SK-N-SH (cell line): Measurements from ENCODE around the gene WWOX. TPM values are rescaled to one million over a fixed set of nuclear protein-coding genes. Genes with fewer than 3 reads are reported as not detected.

Experiments used
- CTCF ChIA-PET: fragments of 300-600, 350-600 bp; formaldehyde crosslinking; extraction: SDS; loops from one replicate; lab custom pipeline; 2021; lab: Yijun Ruan, JAX
- POLR2A ChIA-PET: fragments of 350-600 bp; sonication (Branson Sonifier 250); formaldehyde crosslinking; extraction: SDS; loops from one replicate; lab custom pipeline; 2020; ENCODE audit warnings: antibody characterized with exemption, inconsistent platforms; lab: Yijun Ruan, JAX
- DNase-seq: peaks from one replicate; pipeline ENCODE4 v3.0.0; 2012
- H2AFZ ChIP-seq: fragments of 200-600 bp; sonication (generic); 2 replicates; pipeline ENCODE4 v1.8.1; 2016; ENCODE audit warnings: antibody characterized with exemption, mild to moderate bottlenecking, low read depth
- H3F3A ChIP-seq: fragments of 200-600 bp; sonication (generic); replicated peaks from 2 replicates; pipeline ENCODE3; 2016; ENCODE audit warnings: antibody characterized with exemption, mild to moderate bottlenecking; ENCODE audit not compliant: insufficient read depth
- H3K27ac ChIP-seq, 2 experiments: fragments of 200-500 bp in 1 of 2; fragments of 200-600 bp in 1 of 2; sonication (Bioruptor generic) in 1 of 2; sonication (generic), shearing (Covaris generic) in 1 of 2; 2 replicates each; pipeline versions ENCODE4 v1.5.1 to v1.6.1; 2014 to 2016; ENCODE audit warnings: low read depth in 2 of 2, inconsistent platforms in 1 of 2, low read length in 1 of 2, mild to moderate bottlenecking in 1 of 2, mixed read lengths in 1 of 2
- H3K27me3 ChIP-seq: fragments of 200-600 bp; sonication (generic), shearing (Covaris generic); 2 replicates; pipeline ENCODE4 v1.6.1; 2016; ENCODE audit warnings: mixed run types; ENCODE audit not compliant: insufficient read depth
- H3K36me3 ChIP-seq, 2 experiments: fragments of 200-500 bp in 1 of 2; fragments of 200-600 bp in 1 of 2; sonication (Bioruptor generic) in 1 of 2; sonication (generic) in 1 of 2; replicated peaks in 1 of 2; 2 replicates each; pipeline versions ENCODE3 to v1.5.1; 2014 to 2016; ENCODE audit warnings: low read length in 1 of 2, mild to moderate bottlenecking in 1 of 2; ENCODE audit not compliant: insufficient read depth in 2 of 2, control insufficient read depth in 1 of 2
- H3K4me1 ChIP-seq, 2 experiments: fragments of 200-500 bp in 1 of 2; fragments of 200-600 bp in 1 of 2; sonication (Bioruptor generic) in 1 of 2; sonication (generic), shearing (Covaris generic) in 1 of 2; 2 replicates each; pipeline versions ENCODE4 v1.5.1 to v1.6.1; 2014 to 2016; ENCODE audit warnings: low read depth in 1 of 2, low read length in 1 of 2, mixed run types in 1 of 2; ENCODE audit not compliant: insufficient read depth in 2 of 2, control insufficient read depth in 1 of 2
- H3K4me2 ChIP-seq: fragments of 200-600 bp; sonication (generic), shearing (Covaris generic); 2 replicates; pipeline ENCODE4 v1.6.1; 2017; ENCODE audit warnings: mixed run types
- H3K4me3 ChIP-seq, 2 experiments: fragments of 200-500 bp in 1 of 2; fragments of 200-600 bp in 1 of 2; sonication (Bioruptor generic) in 1 of 2; sonication (generic), shearing (Covaris generic) in 1 of 2; 2 replicates each; pipeline versions ENCODE4 v1.5.1 to v1.8.1; 2014 to 2016; ENCODE audit warnings: low read depth in 2 of 2, inconsistent platforms in 1 of 2, low read length in 1 of 2, mild to moderate bottlenecking in 1 of 2, mixed read lengths in 1 of 2, moderate library complexity in 1 of 2
- H3K79me2 ChIP-seq: fragments of 200-600 bp; sonication (generic); 2 replicates; pipeline ENCODE4 v1.8.1; 2017; ENCODE audit warnings: mild to moderate bottlenecking; ENCODE audit not compliant: insufficient read depth
- H3K9ac ChIP-seq: fragments of 200-600 bp; sonication (generic); 2 replicates; pipeline ENCODE4 v1.6.1; 2017; ENCODE audit warnings: mixed run types
- H3K9me2 ChIP-seq: fragments of 200-600 bp; sonication (generic); 2 replicates; pipeline ENCODE4 v1.6.1; 2017; ENCODE audit warnings: mixed run types
- H3K9me3 ChIP-seq: fragments of 200-600 bp; sonication (generic); 2 replicates; pipeline ENCODE4 v1.6.1; 2017; ENCODE audit warnings: mixed run types, mild to moderate bottlenecking, moderate library complexity
- H4K20me1 ChIP-seq: fragments of 200-600 bp; sonication (generic); 2 replicates; pipeline ENCODE4 v1.6.1; 2017; ENCODE audit warnings: mild to moderate bottlenecking, mixed run types; ENCODE audit not compliant: insufficient read depth
- ELF1 ChIP-seq: IDR thresholded peaks from 2 replicates; pipeline ENCODE4 v1.4.0; 2012
- EP300 ChIP-seq, 2 experiments: IDR thresholded peaks; 2 replicates each; pipeline versions ENCODE4 v1.4.0 to v1.6.1; 2012; ENCODE audit warnings: borderline replicate concordance in 1 of 2, low read depth in 1 of 2, low read length in 1 of 2
- EZH2phosphoT487 ChIP-seq: fragments of 200-600 bp; sonication (generic); IDR thresholded peaks from 2 replicates; pipeline ENCODE4 v1.6.1; 2017; ENCODE audit warnings: low read depth, mixed run types, mild to moderate bottlenecking, antibody characterized with exemption, moderate library complexity, borderline replicate concordance
- FOSL2 ChIP-seq: IDR thresholded peaks from 2 replicates; pipeline ENCODE4 v1.4.0; 2012; ENCODE audit warnings: low read depth, mild to moderate bottlenecking, moderate library complexity, borderline replicate concordance
- GABPA ChIP-seq: IDR thresholded peaks from 2 replicates; pipeline ENCODE4 v1.4.0; 2012; ENCODE audit warnings: low read depth, mild to moderate bottlenecking
- GATA2 ChIP-seq: sonication (generic); formaldehyde crosslinking; IDR thresholded peaks from 2 replicates; pipeline ENCODE4 v1.5.0; 2020; ENCODE audit warnings: mild to moderate bottlenecking, missing genetic modification reagents
- MAX ChIP-seq: IDR thresholded peaks from 2 replicates; pipeline ENCODE4 v1.4.0; 2012; ENCODE audit warnings: low read depth
- MEF2A ChIP-seq: IDR thresholded peaks from 2 replicates; pipeline ENCODE4 v1.4.0; 2012; ENCODE audit warnings: low read depth, borderline replicate concordance
- MXI1 ChIP-seq: IDR thresholded peaks from 2 replicates; pipeline ENCODE4 v1.6.1; 2012; ENCODE audit warnings: mild to moderate bottlenecking, low read depth, low read length, improper control_type of control experiment
- NRF1 ChIP-seq: IDR thresholded peaks from 2 replicates; pipeline ENCODE4 v1.6.1; 2012; ENCODE audit warnings: low read depth, mild to moderate bottlenecking, low read length
- POLR2AphosphoS5 ChIP-seq: IDR thresholded peaks from 2 replicates; pipeline ENCODE4 v1.6.1; 2012; ENCODE audit warnings: low read depth, low read length
- RAD21 ChIP-seq: IDR thresholded peaks from 2 replicates; pipeline ENCODE4 v1.6.1; 2012; ENCODE audit warnings: mild to moderate bottlenecking, low read length
- RFX5 ChIP-seq: IDR thresholded peaks from 2 replicates; pipeline ENCODE4 v1.6.1; 2012; ENCODE audit warnings: mild to moderate bottlenecking, improper control_type of control experiment, low read length
- SIN3A ChIP-seq: IDR thresholded peaks from 2 replicates; pipeline ENCODE4 v1.6.1; 2012; ENCODE audit warnings: low read depth, mild to moderate bottlenecking, low read length, moderate library complexity, borderline replicate concordance
- SMC3 ChIP-seq: IDR thresholded peaks from 2 replicates; pipeline ENCODE4 v1.6.1; 2012; ENCODE audit warnings: low read depth, low read length, improper control_type of control experiment
- TAF1 ChIP-seq: IDR thresholded peaks from 2 replicates; pipeline ENCODE4 v1.6.1; 2012; ENCODE audit warnings: low read depth, mild to moderate bottlenecking, low read length, moderate library complexity, borderline replicate concordance
- TCF12 ChIP-seq: IDR thresholded peaks from 2 replicates; pipeline ENCODE4 v1.4.0; 2012
- TEAD4 ChIP-seq: IDR thresholded peaks from 2 replicates; pipeline ENCODE4 v1.4.0; 2012; ENCODE audit warnings: mild to moderate bottlenecking, borderline replicate concordance; ENCODE audit not compliant: insufficient read depth
- WGBS: methylation state at CpG from one replicate; pipeline ENCODE4 v1.1.6; 2017; ENCODE audit warnings: low lambda C conversion rate; 5-methylcytosine and 5-hydroxymethylcytosine counted together
- polyA plus RNA-seq, 3 experiments: library from polyadenylated mRNA; depleted of rRNA; stranded (reverse); fragments of >200 nt; gene quantifications; 2 replicates each; pipeline ENCODE4 v1.2.3, GENCODE V29; 2012
- TF ChIP-seq, protein P1 (sequence below): IDR thresholded peaks from 2 replicates; pipeline ENCODE4 v1.4.0; 2012; ENCODE audit warnings: low read depth, borderline replicate concordance
- TF ChIP-seq, protein P2 (sequence below): fragments of 150-350 bp; IDR thresholded peaks from 2 replicates; pipeline ENCODE4 v1.6.1; 2016; ENCODE audit warnings: mild to moderate bottlenecking, low read depth, low read length
- TF ChIP-seq, protein P3 (sequence below): fragments of 150-350 bp; IDR thresholded peaks from 2 replicates; pipeline ENCODE4 v1.6.1; 2017; ENCODE audit warnings: antibody characterized with exemption, low read length, low read depth, borderline replicate concordance

WWOX gene
- polyA plus RNA-seq, 1 of the 3 experiments (the other 2 are of a cell fraction), result 10.8 TPM

DNA sequence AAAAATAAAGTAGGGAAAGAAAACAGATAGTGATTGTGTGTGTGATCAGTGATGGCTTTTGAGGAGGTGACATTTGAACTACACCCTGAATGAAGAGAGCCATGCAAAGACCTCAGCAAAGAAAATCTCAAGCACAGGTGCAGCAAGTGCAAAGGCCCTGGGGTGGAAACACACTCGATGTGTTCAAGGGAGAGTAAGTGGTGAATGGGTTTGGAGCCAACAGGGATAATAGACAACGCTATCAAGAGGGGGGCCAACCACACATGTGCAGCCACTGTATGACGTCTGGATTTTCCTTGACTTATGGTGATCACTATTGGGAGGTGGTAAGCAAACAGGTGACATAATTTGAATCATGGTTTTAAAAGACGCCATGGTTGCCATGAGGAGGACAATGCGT, 564.2 kb downstream of the WWOX start:
- Histone ChIP-seq H3K9me2 (no peaks in the 10 kb centered on the region), H3K9me3 (peaks cover 3% of the 10 kb centered on the region; the same call in 1 of the 2 replicates), H3K9ac (no peak overlapping the region), H3K79me2 (no peaks in the 10 kb centered on the region), H3K4me3 (no peak overlapping the region), H2AFZ (no peak overlapping the region), H3K4me1 (peaks cover 0 to 2% of the 10 kb centered on the region in 2 experiments; a peak in 2 of 4 replicates), H3F3A (no peaks in the 10 kb centered on the region), H3K4me2 (no peak overlapping the region), H3K27me3 (no peaks in the 10 kb centered on the region), H3K27ac (no peak overlapping the region), H3K36me3 (no peaks in the 10 kb centered on the region), H4K20me1 (no peaks in the 10 kb centered on the region)
- TF ChIP-seq GATA2 (CRISPR knock-in tag) (no peak), FOSL2 (no peak), MAX (no peak), MXI1 (no peak), MEF2A (no peak), POLR2AphosphoS5 (no peak)
- ChIA-PET POLR2A (no interaction called here), CTCF (interaction anchor here (0.5 kb wide), 1 partner anchor 1106 kb away, joined by 3 read pairs; no protein-coding TSS in a partner anchor)
- no peak for DNase-seq
- WGBS, result 67% methylated on average over 5 of the region's 5 CpGs

GRCh38 chr16:78664811-78665772, 565.6 kb downstream of the WWOX start:
- CTCF ChIA-PET, result no interaction called here
- H3F3A ChIP-seq, result no peaks in the 10 kb centered on the region
- no peak overlapping the region for H3K27ac ChIP-seq
- WGBS, result 63% methylated on average over 19 of the region's 19 CpGs
- no peak for DNase-seq
- TF ChIP-seq EP300 (IDR thresholded peaks at IDR 0.05; ENCODE audit: borderline replicate concordance in 1 of 2, low read depth in 1 of 2, low read length in 1 of 2) (no peak), MXI1 (no peak), ELF1 (no peak), SMC3 (no peak), TAF1 (no peak), RFX5 (no peak), SIN3A (no peak), NRF1 (no peak), TEAD4 (no peak), EZH2phosphoT487 (no peak), GABPA (no peak), TCF12 (no peak), RAD21 (no peak)
- TF ChIP-seq, protein P1, sequence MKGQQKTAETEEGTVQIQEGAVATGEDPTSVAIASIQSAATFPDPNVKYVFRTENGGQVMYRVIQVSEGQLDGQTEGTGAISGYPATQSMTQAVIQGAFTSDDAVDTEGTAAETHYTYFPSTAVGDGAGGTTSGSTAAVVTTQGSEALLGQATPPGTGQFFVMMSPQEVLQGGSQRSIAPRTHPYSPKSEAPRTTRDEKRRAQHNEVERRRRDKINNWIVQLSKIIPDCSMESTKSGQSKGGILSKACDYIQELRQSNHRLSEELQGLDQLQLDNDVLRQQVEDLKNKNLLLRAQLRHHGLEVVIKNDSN, result no peak
- TF ChIP-seq, protein P2, sequence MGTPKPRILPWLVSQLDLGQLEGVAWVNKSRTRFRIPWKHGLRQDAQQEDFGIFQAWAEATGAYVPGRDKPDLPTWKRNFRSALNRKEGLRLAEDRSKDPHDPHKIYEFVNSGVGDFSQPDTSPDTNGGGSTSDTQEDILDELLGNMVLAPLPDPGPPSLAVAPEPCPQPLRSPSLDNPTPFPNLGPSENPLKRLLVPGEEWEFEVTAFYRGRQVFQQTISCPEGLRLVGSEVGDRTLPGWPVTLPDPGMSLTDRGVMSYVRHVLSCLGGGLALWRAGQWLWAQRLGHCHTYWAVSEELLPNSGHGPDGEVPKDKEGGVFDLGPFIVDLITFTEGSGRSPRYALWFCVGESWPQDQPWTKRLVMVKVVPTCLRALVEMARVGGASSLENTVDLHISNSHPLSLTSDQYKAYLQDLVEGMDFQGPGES, result no peak
- TF ChIP-seq, protein P3, sequence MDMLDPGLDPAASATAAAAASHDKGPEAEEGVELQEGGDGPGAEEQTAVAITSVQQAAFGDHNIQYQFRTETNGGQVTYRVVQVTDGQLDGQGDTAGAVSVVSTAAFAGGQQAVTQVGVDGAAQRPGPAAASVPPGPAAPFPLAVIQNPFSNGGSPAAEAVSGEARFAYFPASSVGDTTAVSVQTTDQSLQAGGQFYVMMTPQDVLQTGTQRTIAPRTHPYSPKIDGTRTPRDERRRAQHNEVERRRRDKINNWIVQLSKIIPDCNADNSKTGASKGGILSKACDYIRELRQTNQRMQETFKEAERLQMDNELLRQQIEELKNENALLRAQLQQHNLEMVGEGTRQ, result no peak
- TF ChIP-seq, all 33 proteins: peak for 0
- H4K20me1 ChIP-seq, result no peaks in the 10 kb centered on the region
- POLR2A ChIA-PET, result no interaction called here
- H3K4me1 ChIP-seq, result no peaks in the 10 kb centered on the region; a peak in 1 of 4 replicates
- H3K9me2 ChIP-seq, result no peaks in the 10 kb centered on the region
- no peak overlapping the region for H3K4me2 ChIP-seq
- no peaks in the 10 kb centered on the region for H3K36me3 ChIP-seq
- H3K27me3 ChIP-seq, result no peaks in the 10 kb centered on the region
- peaks cover 3% of the 10 kb centered on the region; the same call in 1 of the 2 replicates for H3K9me3 ChIP-seq
- H3K4me3 ChIP-seq, result no peak overlapping the region
- H3K79me2 ChIP-seq, result no peaks in the 10 kb centered on the region
- no peak overlapping the region for H2AFZ ChIP-seq
- H3K9ac ChIP-seq, result no peak overlapping the region
